HG02588 (cell line): Measurements from ENCODE around the gene LENEP.
A peak's percentile ranks its signal among the peaks of the same experiment; 100 is the strongest.
"Not testable (repeated sequence)": the region's sequence is repeated elsewhere in the genome, so short reads cannot be mapped to it uniquely, and the experiment has no call there.

Experiments
- ATAC-seq: cut with Tn5 transposase; IDR thresholded peaks from one replicate; pipeline ENCODE4 v1.9.1; 2021; ENCODE audit warnings: mild to moderate bottlenecking, moderate library complexity; ENCODE audit not compliant: unreplicated experiment

The LENEP gene

DNA sequence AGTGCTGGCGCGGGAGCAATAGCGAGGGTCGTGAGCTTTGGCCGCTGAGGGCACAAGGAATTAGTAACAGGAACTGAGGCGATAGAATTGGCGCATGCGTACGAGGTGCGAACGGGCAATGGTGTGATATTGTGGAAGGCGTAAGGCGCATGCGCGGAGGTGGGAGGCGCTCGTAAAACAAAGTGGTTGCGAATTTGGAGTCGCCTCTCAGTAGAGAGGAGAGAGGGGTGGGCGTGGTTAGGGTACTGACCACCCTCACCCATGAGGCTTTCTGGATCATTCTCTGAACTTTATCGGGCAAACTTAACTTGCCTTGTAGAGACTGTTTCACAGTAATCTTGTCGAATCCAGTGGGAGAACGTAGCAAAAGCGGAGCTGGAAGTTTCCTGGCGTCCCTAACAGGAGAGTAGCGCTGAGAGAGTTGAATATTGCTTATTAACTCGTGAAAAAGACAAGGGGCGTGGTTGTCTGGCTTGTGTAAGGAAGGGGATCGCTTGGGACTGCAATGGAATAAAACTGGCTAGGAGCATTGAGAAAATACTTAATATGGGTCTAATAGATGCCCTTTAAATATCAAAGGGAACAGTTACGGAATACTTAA is 18.5 kb upstream of the LENEP start:
- peak; percentile 44 for ATAC-seq

DNA sequence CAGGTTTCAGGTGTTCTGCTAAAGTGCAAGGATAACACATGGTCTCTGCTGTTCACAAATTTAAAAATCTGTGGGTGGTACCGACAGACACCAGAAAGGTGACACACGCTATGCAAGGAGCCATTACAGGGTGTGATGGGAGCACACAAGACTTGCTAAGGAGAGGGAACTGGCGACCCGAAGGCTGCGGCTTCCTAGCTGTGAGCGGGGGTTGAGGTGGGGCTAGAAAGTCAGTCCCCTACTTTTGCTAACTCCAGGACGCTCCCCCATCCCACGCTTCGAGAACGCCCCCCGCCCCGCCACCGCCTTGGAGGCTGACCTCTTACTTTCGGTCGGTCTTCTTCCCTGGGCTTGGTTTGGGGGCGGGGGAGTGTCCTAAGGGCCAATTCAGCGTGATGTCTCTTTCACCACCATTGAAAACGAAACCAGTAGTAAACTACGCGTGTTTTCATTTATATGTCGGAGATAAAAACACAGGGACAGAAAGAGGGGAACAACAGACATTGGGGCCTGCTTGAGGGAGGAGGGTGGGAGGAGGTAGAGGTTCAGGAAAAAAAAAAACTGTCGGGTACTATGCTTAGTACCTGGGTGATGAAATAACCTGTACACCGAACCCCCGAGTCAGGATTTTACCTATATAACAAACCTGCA is 17.9 kb upstream of the LENEP start:
- ATAC-seq, result no peak

DNA sequence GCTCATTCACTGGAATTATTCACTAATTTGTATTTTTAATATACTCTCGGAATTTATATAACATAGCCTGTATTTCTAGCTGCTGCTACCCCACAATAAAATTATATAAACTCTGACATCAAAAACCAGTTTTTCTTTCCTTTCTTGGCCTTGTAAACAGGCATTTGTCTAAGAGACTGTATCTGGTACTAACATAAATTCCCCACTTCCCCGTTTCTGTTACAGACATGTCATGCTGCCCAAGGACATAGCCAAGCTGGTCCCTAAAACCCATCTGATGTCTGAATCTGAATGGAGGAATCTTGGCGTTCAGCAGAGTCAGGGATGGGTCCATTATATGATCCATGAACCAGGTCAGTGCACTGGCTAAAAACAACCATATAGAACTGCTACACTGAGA is 15.6 kb upstream of the LENEP start:
- ATAC-seq, result not testable (repeated sequence)

DNA sequence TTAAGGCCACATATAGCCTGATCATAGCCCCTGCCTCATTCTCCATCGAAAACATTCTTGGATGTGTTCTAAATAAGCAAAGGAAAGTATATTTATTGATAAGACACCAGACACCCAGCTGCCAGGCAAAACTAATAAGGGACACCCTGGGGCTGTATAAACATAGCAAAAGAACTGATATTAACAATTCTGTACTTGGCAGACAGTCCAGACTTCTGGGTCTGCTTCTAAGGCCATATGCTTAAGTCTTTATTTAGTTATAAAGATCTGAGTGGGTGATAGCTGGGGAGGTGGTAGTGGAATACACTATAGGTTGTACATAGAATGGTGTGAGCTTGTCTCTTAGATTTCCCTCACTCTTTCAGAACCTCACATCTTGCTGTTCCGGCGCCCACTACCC is 15.0 kb upstream of the LENEP start:
- ATAC-seq, result no peak

DNA sequence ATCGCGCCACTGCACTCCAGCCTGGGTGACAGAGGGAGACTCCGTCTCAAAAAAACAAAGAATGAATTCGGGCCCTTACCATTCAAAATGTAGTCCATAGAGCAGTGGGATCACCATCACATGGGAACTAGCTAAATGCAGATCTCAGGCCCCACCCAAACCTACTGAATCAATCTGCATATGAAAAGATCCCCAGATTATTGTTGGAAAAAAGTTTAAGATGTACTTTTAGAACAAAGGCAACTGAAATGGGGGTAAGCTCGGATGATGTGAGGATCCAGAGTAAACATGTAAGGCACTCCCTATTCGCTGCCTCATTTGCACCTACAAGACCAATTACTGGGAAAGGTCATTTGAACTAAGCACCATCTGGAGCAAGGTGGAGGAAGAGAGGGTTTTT is 11.0 kb upstream of the LENEP start:
- ATAC-seq, result no peak

DNA sequence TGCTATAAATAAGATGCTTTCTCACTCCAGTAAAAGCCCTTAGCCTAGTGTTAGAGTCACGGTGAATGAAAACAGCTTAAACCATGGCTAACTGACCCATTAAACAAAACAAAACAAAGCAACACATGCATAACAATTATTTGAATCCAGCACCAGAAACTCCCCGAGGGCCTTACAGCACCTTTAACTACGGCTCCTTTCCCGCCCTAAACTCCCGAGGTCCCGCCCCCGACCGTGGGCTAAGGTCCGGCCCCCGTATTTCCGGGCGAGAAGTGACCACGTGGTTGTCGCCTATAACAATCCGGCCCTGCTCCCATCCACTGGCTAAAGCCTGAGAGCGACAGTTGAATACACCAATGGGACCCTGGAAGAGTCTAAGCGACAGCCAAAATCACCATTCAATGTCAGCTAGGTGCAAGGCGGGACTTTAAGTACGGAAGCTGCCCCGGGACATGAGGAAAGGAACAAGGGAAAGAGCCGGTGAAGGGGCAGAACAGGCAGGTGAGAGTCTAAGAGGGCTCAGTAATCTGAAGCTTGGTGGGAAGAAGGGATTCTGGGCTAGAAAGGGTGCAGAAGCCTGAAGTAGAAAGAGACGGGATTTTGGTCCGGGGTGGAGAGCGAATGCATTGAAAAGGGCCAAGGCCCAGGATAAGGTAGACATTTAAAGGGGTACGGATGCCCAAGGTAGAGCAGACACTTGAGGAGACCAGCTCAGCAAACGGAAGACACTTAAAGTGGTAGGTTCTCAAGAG is 10.3 kb upstream of the LENEP start, which contains the start of gene FLAD1:
Gene FLAD1, plus strand, starts transcription at position 448 of the 752 bp plus-strand sequence. CDS start 351 bp downstream, outside the sequence.
- ATAC-seq, result peak; percentile 99

DNA sequence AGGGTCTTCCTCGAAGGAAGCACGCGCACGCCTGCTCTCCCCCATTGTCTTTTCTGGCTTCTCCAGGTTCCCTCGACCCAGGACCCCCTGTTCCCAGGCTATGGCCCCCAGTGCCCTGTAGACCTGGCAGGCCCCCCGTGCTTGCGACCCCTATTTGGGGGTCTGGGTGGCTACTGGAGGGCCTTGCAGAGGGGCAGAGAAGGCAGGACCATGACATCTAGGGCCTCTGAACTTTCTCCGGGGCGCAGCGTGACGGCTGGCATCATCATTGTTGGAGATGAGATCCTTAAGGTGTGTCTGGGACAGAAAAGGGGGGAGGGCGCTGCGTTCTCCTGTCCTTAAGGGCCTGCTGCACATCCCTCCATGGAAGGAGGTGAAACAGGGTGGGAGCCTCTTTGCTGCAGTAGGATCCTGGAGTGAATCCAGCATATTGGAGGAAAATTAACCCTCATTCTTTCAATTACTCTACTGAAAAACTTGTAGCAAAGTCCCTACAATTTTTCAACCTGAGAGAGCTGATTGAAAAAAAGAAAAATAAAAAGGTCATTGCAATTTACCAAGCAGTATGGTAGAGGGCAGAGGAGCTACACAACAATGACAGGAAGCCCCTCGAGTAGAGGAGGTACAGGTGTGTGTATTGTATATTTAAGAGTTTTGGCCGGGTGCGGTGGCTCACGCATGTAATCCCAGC is 9.5 kb upstream of the LENEP start:
- no peak for ATAC-seq

DNA sequence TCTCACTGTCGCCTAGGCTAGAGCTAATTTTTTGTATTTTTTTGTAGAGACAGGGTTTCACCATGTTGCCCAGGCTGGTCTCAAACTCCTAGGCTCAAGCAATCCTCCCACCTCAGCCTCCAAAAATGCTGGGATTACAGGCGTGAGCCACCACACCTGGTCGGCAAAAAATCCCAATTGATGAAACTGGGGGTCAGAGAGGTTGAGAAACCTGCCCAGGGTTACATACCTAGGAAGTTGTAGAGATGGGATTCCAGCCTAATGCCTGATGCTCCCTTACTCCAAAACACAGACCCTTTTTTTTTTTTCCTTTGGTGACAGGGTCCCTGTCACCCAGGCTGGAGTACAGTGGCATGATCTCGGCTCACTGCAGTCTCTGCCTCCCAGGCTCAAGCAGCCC is 6.7 kb upstream of the LENEP start:
- ATAC-seq, result not testable (repeated sequence)

DNA sequence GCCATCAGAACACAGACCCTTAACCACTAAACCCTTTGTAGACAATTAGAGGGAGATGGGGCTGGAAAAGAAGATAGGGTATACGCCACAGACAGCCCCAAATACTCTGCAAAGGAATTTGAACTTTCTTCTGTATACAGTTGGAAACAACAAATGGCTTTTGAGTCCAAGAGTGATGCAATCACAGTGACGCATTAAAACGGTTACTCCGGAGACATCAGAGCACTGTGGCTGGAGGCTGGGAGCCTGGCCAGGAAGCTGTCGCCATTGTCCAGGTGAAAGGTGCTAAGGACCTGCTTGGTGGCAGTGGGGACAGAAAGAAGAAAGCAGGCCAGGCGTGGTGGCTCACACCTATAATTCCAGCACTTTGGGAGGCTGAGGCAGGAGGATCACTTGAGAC is 6.1 kb upstream of the LENEP start:
- ATAC-seq, result no peak

DNA sequence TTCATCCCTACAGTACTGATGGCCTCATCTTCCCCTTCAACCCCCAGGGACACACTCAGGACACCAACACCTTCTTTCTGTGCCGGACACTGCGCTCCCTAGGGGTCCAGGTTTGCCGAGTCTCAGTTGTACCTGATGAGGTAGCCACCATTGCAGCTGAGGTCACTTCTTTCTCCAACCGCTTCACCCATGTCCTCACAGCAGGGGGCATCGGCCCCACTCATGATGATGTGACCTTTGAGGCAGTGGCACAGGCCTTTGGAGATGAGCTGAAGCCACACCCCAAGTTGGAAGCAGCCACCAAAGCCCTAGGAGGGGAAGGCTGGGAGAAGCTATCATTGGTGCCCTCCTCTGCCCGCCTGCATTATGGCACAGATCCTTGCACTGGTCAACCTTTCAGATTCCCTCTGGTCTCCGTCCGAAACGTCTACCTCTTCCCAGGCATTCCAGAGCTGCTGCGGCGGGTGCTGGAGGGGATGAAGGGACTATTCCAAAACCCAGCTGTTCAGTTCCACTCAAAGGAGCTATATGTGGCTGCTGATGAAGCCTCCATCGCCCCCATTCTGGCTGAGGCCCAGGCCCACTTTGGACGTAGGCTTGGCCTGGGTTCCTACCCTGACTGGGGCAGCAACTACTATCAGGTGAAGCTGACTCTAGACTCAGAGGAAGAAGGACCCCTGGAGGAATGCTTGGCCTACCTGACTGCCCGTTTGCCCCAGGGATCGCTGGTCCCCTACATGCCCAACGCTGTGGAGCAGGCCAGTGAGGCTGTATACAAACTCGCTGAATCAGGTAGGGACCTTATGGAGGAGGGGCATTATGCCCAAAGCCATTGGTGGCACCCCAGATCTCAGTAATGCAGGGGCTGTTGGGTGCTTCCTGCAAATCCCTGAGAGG is 5.1 kb upstream of the LENEP start:
- ATAC-seq, result no peak

DNA sequence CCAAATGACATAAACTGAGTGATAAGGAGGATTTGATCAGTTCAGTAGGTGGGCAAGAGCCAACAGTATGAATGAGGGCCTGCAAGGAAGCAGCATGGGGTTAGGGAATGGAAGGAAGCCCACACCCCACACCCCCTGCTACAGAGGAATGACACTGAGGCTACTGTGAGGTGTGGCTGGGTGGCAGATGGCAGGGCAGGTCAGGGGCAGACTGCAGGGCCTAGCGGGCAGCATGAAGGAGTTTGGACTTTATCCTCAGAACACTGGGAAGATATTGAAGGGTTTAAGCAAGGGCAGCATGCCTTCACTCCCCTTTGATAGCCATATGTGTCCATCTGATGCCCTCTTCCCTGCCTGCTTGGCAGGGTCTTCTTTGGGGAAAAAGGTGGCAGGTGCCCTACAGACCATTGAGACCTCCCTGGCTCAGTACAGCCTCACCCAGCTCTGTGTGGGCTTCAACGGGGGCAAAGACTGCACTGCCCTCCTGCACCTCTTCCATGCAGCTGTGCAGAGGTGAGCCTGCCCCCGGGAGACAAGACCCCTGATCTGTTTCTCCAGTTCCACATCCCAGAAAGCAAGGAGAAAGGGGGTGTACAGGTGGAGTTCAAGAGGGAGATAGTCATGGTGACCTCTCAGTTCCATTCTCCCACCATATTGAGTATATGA is 4.1 kb upstream of the LENEP start:
- ATAC-seq, result no peak

DNA sequence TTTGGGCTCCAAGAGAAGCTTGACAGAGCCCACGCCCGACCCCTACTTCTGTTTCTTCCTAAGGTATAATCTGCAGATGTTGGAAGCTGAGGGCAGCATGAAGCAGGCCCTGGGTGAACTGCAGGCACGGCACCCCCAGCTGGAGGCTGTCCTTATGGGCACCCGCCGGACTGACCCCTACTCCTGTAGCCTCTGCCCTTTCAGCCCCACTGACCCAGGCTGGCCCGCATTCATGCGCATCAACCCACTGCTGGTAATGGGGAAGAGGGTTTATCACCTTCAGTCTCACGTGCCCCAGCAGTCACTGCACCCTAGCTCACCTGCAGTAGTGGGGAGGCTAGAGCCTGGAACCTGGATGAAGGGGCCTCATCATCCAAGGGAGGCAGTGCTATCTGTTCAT is 3.1 kb upstream of the LENEP start:
- ATAC-seq, result no peak

DNA sequence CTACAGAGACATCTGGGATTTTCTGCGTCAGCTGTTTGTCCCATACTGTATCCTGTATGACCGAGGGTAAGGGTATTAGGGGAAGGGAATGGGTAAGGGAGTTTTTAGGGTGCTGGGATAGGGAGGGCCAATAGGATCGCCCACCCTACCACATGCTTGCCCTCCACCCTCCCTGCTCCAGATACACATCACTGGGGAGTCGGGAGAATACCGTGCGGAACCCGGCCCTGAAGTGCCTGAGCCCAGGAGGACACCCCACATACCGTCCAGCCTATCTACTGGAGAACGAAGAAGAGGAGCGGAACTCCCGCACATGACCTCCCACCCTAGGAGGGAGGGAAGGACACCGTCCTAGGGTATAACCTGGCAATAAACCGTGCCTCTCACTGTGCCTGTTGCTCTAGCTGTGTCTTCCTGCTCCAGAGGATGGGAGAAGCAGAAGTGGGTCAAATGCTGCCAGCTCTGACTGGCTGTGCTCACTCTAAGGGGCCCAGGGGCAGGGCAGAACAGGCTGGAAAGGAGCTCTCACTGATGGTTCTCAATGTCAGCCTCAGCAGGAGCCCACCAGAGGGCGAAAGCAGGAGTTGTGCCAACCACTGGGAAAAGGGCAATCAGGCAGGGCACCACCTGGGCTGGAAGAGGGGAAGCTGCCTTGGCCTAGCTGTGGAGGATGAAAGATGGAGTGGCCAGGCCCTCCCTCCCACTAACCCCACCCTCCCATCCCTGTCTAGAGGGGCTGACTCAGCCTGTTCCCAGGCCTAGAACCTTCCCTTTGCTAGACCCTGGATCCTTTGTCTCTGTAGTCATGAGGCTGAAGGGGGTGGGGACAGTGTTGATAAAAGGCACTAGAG is 440 bp upstream of the LENEP start:
- no peak for ATAC-seq

DNA sequence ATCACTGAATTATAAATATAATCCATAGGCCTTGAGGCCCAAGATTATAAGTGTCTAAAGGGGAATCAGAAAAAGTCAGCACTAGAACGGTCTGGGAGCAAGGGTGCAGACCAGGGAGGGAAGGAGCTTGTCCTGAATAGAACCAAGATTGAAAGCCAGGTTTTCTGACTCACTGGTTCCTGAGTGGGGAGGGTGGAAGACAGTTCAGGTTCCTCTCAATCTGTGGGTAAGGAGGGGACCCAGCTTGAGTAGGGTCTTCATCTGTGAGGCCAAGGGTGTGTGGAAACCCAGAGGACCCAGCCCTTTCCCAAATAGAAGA is 842 bp downstream of the LENEP start:
- no peak for ATAC-seq

DNA sequence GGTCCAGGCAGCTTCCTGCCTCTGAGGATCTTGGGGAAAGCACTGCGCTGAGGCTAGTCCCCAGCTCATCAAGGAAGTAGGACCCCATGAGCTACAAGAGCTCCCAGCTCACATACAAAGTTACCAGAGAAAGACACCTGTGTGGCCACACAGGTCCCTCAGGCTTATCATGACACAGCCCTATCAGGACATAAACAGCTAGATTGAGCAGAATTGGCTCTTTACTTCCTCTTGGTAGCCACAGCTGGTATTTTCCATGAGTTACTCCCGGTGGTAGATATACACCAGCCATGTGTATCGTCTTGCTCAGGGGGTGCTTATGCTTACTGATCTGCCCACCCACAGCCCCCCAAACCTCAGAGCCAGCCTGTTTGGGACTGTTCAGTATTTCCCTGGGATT is 1.2 kb downstream of the LENEP start:
- no peak for ATAC-seq

DNA sequence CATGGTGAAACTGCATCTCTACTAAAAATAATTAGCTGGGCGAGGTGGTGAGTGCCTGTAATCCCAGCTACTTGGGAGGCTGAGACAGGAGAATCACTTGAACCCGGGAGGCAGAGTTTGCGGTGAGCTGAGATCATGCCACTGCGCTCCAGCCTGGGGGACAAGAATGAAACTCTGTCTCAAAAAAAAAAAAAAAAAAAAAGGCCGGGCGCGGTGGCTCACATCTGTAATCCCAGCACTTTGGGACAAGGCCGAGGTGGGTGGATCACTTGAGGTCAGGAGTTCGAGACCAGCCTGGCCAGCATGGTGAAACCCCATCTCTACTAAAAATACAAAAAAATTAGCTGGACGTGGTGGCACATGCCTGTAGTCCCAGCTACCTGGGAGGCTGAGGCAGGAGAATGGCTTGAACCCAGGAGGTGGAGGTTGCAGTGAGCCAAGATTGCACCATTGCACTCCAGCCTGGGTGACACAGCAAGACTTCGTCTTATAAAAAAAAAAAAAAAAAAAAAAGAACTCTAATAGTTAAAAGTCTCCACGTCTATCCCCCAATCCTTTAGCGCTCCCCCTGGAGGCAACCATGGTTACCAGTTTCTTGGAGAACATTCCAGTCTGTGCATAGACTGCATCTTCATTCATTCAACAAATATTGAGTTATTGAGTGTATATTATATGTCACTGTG is 2.1 kb downstream of the LENEP start:
- ATAC-seq, result not testable (repeated sequence)

DNA sequence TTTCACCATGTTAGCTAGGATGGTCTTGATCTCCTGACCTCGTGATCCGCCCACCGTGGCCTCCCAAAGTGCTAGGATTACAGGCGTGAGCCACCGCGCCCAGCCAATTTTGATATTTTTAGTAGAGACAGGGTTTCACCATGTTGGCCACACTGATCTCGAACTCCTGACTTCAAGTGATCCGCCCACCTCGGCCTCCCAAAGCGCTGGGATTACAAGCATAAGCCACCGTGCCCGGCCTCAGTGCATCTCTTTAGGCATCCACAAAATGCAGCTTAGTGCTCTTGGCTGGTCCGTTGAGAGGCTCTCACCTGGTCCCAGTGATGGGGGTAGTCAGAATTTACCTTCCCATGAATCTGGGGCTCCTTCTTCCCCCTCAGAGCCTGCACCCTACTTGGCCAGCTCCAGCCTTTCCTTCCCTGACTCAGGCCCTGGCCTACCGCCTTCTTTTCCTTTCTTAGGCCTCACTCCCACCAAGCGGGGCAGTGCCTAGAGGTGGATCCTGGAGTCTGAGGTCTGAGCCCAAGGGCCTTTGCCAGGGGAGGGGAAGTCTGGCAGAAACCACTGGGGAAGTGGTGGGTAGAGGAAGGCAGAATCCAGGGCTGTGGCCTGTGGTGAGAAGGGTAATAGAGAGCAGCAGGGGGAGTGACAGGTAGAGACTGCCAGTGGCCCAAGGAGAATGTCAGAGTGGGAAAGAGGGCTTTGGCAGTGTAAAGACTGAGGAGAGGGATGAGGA is 3.7 kb downstream of the LENEP start:
- no peak for ATAC-seq

DNA sequence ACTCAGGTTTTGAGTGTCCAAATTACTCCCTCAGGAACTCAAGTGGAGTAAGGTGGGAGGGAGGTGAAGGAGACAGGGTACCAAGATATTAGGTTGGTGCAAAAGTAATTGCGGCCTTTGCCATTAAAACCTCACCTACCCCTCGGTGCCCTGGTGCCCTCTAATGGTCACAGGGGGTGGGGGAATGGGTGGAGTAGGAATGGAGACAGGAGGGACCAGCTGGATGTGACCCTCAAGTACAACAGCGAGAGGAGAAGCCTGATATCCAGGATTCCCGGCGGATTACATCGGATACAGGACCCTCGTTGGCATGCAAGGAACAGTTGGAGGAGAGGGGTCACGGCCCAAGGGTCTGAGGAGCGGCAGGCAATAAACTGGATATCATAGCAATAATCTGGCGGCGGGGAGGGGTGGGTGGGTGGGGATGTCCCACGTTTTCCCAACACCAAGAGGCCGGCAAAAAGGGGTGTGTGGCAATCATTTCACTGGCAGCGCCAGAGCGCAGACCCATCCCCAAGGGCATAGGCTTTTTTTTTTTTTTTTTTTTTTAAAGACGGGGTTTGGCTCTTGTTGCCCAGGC is 4.9 kb downstream of the LENEP start:
- ATAC-seq, result no peak
